ENCODE data around the gene PDK4.

DNA sequence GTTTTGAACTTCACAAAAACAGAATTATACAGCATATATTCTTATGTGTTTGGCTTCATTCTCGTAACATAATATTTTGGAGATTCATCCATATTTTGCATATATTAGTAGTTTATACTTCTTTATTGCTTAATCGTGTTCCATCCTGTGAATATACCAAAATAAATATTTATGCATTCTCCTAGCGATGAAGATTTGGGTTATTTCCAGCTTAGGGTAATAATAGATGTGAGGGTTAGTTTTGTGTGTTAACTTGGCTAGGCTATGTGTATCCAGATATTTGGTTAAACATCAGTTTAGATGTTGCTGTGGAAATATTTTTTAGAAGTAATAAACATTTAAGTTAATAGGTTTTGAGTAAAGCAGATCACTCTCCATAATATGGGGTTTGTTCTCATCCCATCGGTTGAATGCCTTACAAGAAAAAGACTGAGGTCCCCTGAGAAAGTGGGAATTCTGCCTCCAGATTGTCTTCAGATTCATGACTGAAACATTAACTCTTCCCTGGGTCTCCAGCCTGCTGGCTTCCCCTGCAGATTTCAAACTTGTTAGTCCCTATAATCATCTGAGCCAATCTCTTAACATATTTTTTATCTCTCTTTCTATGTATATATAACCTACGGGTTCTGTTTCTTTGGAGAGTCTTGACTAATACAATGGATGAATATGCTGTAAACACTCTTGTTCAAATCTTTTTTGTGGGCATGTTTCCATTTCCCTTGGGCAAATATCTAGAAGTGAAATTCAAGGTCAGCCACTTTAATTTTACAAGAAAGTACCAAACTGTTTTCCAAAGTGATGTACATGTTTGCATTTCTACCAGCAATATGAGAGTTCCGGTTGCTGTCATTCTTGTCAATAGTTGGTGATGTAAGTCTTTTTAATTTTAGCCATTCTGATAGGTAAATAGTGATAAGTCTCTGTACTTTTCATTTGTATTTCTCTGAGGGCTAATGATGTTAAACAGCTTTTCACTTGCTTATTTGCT lies 48.7 kb downstream of the PDK4 start:
- TF ChIP-seq TAF1 (IDR thresholded peaks at IDR 0.05; ENCODE audit: borderline replicate concordance, insufficient read depth, low read length) (no peak), POLR2AphosphoS5 (IDR thresholded peaks at IDR 0.05; ENCODE audit: low read depth, low read length) (no peak)
